ENCODE measurements around the gene ZNG1A.

DNA sequence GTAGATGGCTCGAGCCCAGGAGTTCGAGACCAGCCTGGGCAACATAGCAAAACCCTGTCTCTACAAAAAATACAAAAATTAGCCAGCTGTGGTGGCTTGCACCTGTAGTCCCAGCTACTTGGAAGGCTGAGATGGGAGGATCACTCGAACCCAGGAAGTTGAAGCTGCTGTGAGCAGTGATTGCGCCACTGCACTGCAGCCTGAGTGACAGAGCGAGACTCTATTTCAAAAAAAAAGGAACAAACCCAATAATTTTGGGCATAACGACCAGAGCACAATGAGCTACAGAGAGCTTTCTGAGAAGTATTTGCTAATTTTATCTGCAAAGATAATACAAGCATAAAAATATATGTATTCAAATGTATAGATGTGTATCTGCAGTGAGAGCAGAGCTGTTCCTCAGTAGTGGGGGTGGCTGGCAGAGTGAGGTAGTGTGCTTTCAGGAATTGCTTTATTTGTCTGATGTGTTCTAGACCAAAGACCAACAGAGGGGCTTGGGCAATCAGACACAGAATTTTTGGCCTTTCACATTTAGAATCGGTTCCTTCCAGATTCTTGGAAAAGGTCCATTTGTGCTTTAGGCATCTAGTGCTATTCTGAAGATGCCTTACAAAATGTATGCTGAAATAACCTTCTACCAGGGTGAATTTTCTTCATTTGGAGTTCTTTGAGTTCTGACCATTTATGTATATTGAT lies 41.0 kb upstream of the ZNG1A start:
- TF ChIP-seq EP300 (IDR thresholded peaks at IDR 0.05; ENCODE audit: borderline replicate concordance) = no peak
- no peak for TF ChIP-seq CEBPB (IDR thresholded peaks at IDR 0.05)
- no peak for TF ChIP-seq FOXM1 (IDR thresholded peaks at IDR 0.05; ENCODE audit: borderline replicate concordance, low read depth)
- TF ChIP-seq RAD21 (IDR thresholded peaks at IDR 0.05; ENCODE audit: low read depth) = no peak
- TF ChIP-seq, protein P1, sequence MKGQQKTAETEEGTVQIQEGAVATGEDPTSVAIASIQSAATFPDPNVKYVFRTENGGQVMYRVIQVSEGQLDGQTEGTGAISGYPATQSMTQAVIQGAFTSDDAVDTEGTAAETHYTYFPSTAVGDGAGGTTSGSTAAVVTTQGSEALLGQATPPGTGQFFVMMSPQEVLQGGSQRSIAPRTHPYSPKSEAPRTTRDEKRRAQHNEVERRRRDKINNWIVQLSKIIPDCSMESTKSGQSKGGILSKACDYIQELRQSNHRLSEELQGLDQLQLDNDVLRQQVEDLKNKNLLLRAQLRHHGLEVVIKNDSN (IDR thresholded peaks at IDR 0.05) = no peak
- TF ChIP-seq EGR1 (IDR thresholded peaks at IDR 0.05) = no peak
- TF ChIP-seq, protein P2, sequence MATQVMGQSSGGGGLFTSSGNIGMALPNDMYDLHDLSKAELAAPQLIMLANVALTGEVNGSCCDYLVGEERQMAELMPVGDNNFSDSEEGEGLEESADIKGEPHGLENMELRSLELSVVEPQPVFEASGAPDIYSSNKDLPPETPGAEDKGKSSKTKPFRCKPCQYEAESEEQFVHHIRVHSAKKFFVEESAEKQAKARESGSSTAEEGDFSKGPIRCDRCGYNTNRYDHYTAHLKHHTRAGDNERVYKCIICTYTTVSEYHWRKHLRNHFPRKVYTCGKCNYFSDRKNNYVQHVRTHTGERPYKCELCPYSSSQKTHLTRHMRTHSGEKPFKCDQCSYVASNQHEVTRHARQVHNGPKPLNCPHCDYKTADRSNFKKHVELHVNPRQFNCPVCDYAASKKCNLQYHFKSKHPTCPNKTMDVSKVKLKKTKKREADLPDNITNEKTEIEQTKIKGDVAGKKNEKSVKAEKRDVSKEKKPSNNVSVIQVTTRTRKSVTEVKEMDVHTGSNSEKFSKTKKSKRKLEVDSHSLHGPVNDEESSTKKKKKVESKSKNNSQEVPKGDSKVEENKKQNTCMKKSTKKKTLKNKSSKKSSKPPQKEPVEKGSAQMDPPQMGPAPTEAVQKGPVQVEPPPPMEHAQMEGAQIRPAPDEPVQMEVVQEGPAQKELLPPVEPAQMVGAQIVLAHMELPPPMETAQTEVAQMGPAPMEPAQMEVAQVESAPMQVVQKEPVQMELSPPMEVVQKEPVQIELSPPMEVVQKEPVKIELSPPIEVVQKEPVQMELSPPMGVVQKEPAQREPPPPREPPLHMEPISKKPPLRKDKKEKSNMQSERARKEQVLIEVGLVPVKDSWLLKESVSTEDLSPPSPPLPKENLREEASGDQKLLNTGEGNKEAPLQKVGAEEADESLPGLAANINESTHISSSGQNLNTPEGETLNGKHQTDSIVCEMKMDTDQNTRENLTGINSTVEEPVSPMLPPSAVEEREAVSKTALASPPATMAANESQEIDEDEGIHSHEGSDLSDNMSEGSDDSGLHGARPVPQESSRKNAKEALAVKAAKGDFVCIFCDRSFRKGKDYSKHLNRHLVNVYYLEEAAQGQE (IDR thresholded peaks at IDR 0.05; ENCODE audit: low read depth) = no peak
- no peak for TF ChIP-seq TEAD4 (IDR thresholded peaks at IDR 0.05)
- TF ChIP-seq TCF12 (IDR thresholded peaks at IDR 0.05; ENCODE audit: low read depth) = no peak
